Measurements from ENCODE around the gene STX3.
A peak's percentile ranks its signal among the peaks of the same experiment; 100 is the strongest.

STX3 gene

DNA sequence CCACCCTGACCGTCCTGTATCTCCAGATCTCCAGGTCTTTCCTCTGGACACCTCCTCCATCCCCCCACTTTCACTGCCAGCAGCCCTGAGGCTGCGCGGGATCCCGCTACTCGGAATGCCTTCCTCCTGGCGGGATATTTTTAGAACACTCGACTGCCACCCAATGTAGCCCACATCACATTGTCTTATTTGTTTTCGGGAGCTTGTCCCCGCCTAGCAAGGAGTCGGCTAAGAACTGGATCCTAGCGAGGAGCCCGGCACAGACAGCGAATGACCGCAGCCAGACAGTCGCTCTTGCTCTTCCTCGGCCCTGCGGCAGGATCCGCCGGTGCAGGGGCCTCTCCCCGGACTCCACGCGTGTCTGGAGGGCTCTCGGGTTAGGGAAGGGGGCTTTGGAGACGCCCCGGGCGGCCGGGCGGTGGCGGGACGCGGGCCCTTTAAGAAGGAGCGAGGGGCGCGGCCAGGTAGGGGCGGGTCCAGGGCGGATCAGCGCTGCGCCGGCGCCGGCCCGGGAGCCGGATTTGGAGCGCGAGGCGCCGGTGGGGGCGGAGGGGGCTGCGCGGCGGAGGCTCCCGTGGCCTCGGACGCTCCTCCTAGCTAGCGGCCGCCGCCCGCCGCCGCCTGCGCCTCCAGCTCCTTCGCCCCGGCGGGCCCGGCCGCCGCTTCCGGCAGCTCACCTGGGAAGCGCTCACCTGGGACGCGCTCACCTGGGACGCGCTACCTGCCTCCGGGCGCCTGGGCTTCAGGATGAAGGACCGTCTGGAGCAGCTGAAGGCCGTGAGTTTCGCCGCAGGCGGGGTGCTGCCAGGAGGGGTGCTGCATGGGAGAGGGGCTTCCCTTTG lies at the start of gene STX3:
Gene STX3 (plus strand): TSS at position 518 of the 842 bp plus-strand sequence. CDS start 230 bp downstream, at position 748.
- DNase-seq: peak in 37 of 51 donors; percentile 6 to 74 (median 42)

DNA sequence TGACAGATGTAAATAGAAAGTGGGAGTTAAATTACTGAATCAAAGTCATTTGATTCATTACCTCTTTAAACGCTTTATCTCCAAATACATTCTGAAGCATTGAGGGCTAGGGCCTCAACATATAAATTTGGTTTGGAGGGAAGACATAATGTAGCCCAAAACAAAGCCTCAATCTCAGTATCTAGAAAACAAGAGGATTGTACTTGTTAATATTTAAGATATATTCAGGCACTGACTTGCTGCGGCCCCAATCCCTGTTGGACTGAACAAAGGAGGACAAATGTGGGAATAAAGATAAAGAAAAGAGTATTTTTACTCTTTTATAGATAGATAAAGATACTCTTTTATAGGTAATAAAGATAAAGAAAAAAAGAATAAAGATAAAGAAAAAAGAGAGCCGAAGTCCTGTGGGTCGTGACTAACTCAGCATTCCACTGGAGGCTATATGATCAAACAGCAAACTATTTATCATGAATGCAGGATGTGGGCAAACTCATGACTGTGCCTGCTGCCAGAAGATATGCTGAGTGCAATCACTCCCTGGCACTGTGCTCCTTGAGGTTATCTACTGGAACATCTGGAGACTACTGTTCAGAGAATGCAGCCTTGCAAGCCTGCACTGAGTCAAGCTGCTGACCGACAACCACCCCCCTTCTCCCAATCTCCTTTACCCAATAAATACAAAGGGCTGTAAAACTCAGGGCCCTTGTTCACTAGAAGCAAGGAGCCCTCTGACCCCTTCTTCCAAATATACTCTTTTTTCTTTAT lies 48.5 kb upstream of the STX3 start:
- DNase-seq: no peak

DNA sequence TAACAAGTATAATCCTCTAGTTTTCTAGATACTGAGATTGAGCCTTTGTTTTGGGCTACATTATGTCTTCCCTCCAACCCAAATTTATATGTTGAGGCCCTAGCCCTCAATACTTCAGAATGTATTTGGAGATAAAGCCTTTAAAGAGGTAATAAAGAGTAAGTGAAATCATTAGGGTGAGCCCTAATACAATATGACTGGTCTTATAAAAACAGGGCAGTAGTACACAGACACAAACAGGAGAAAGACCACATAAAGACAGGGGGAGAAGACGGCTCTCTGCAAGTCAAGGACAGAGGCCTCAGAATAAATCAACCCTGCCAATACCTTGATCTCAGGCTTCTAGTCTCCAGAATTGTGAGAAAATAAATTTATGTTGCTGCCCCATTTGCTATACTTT lies 47.8 kb upstream of the STX3 start:
- DNase-seq: no peak

DNA sequence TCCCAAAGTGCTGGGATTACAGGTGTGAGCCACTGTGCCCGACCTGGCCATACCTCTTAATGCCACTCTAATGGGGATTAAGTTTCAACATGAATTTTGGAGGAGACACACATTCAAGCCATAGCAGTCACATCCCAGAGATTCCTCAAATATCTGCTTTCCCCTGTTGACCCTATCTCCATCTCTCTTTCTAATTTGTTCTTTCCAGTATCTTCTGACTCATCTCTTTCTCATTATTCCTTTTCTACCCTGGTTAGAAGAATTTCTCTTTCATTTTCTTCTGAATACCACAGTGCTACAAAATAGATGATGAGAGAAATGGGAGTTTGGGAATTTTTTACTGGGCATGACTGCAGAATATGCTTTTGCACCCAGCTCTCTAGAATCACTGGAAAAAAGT lies 46.6 kb upstream of the STX3 start:
- DNase-seq: no peak

DNA sequence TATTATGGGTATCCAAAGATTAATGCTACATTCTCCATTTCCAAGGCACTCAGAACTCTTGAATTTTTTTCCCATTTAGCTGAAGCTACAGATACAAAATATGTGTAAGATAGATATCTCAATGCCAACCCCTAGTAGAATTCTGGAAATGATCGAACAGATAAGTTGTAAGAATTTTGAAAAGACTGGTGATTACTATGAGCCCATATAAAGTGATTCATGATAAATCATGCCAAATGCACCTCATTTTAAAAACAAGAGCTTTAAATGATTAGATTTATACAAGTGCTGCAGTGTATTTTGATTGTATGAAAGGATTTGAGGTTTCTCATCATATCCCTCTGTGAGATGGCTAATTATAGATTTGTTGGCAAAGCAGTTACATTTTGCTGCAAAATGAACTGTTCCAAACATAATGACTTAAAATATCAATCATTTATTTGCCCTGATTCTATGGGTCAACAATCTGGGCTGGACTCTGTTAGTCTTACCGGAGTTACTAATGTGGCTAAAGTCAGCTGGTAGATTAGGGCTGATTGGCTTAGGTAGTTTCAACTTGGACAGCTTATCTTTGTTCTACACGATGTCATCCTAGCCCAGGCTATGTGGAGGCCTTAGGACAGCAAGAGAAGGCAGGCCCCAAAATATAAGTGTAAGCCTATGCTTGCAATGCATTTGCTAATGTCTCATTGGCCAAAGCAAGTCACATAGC lies 44.9 kb upstream of the STX3 start:
- no peak for DNase-seq

DNA sequence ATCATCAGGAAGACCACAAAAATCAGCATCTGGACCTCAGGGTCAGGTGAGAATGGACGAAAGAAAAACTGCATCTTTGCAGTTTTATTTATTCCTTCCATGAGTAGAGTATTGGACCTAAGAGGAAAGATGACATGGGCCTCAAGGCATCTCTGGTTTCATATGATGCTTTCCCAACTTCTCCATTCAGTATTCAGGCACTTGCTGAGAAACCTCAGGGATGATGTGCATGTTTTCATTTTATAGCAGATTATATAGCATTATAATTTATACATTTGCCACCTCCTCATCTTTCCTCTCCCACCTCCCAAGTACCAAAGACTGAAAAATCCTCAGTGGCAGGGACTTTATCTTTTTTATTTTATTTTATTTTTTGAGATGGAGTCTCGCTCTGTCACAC lies 41.4 kb upstream of the STX3 start, which contains the start of gene OR10V1:
Gene OR10V1 (minus strand): TSS at position 101 of the 400 bp plus-strand sequence. CDS start 0 bp downstream, at position 101.
- no peak for DNase-seq

DNA sequence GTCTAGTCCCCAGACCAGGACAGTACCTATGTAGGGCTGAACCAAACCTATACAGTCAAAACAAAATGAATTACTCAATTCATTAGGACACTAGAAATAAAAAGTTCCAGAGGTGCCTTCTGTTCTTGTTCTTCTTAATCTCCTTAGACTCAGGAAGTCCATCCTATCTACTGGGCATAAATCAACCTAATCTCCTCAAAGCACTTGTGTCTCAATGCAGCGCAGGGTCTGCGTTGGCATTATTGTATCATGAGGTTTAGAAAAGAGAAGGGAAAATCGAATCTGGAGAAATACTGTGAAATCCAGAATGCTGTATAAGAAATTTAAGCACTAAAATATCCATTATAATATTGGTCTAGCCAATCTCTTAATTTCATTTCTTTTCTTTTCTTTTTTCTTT lies 39.1 kb upstream of the STX3 start:
- no peak for DNase-seq

DNA sequence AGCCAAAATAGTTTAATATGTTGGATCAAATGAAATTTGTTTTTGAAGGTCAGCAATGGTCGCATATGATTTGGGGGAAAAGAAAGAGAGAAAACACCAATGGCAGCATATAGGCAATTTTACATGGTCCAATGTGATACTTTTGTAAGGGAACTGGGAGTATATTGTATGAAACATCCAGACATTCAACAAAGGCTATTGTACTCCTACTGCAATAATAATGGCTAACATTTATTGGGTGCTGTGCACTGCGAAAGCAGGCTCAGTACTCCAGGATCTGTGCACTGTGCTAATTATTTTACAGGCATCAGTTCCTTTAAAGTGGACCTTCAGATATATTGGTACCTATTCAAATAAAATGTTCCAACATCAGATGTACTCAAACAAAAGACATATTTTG lies 35.6 kb upstream of the STX3 start:
- DNase-seq: peak in 2 of 51 donors; percentile 1

DNA sequence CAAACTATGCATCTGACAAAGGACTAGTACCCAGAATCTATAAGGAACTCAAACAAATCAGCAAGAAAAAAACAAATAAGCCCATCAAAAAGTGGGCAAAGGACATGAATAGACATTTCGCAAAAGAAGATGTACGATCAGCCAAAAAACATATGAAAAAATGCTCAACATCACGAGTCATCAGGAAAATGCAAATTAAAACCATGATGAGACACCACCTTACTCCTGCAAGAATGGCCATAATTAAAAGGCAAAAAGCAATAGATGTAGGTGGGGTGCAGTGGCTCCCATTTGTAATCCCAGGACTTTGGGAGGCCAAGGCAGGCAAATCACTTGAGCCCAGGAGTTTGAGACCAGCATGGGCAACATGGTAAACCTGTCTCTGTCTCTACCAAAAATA lies 31.1 kb upstream of the STX3 start:
- DNase-seq: no peak

DNA sequence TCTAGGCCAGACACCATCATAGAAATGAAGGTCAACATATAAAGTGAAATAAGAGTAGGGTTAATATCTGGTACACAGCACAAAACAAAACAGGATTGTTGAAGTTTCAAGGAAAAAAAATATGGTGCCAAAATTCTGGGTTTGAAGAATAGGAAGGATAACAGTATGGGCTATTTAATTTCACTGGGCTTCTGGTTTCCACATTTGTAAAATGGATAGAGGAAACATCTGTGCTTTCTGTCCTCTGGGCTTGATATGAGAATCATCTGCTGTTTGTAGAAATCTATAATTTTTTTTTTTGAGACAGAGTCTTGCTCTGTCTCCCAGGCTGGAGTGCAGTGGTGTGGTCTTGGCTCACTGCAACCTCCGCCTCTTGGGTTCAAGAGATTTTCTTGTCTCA lies 27.8 kb upstream of the STX3 start:
- no peak for DNase-seq

DNA sequence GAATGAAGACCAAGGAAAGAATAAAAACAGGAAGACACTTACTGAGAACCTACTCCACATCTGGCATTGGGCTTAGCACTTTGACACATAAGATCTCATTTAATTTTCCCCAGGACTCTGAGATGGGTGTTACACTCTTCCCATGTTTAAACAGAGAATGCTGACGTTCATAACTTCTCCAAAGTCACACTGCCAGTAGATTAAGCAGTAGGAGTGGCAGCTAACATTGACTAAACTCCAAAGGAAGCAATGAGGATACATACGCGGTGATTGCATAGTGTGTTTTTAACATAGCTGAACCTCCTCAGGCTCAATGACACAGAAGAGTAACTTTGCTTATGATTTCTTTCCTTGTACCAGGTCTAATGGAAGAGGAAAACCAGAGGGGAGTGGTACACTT lies 27.0 kb upstream of the STX3 start:
- DNase-seq: no peak

DNA sequence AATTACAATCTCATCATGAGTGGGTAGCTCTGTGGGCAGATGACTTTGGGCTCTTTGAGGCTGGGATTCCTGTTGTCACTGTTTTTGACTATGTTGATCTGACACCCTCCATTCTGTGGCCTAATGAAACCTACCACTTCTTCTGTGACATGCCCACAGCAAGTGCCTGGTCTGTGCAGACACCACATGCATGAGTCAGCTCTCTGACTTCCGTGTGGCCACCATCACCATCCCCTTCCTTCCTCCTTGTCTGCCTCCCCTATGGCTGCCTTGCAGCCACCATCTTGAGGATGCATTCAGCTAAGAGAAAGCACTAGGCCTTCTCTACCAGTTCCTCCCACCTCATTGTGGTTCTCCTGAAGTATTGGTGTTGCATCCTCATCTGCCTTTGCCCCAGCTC lies 26.3 kb upstream of the STX3 start:
- DNase-seq: no peak

DNA sequence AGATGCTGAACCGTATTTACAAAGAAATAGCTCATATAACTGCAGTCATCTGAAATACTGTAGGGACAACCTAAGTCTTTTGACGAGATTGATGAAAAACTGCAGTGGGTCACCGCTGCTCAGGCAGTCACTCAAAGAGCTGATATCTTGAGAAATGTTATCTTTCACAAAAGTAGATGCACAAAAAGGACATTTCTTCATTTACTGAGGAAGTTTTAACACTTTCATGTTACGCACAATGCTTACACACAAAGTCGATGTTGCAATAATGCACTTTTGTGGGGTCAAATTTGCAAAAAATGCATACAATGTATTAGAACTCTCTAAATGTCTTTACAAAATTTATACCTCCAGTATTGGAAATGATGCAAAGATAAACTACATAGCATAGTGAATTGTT lies 25.3 kb upstream of the STX3 start:
- no peak for DNase-seq

DNA sequence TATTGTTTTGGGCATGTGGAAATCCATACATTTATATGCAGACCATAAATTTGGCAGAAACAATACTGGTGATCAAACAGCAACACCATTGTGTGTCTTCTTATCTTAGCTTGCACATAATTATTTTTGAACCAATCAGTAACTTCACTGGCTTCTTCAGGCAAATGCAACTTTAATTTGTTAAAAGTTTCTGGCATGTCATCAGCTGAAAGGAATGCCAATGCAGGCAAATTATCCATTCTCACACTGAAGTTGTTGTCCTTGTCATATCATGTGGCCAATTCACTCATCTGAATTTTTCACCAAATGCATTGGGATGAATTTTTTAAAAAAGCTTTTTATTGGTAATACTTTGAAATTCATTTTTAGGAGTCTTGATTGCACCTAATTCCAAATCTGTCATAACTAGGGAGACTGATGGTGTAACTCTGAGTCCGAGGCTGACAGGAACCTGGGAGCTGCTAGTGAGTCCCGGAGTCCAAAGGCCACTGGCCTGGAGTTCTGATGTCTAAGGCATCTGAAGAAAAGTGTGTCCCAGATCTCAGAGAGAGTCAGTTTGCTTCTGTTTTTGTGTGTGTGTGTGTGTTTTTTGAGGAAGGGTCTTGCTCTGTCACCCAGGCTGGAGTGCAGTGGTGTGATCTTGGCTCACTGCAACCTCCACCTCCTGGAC lies 24.1 kb upstream of the STX3 start:
- DNase-seq: no peak

DNA sequence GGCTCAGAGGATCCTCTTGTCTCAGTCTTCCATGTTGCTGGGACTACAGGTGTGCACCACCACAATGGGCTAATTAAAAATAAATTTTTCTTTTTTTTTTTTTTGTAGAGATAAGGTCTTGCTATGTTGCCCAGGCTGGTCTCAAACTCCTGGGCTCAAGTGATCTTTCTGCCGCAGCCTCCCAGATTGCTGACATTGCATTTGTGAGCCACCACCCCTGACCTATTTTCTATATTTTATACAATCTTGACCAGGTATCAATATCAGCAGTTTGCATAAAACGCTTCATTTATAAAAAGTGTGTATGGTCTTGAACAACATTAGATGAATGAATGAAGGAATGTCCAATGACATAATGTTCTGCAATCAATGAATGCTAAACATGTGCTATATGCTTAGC lies 9.1 kb upstream of the STX3 start:
- DNase-seq: no peak

DNA sequence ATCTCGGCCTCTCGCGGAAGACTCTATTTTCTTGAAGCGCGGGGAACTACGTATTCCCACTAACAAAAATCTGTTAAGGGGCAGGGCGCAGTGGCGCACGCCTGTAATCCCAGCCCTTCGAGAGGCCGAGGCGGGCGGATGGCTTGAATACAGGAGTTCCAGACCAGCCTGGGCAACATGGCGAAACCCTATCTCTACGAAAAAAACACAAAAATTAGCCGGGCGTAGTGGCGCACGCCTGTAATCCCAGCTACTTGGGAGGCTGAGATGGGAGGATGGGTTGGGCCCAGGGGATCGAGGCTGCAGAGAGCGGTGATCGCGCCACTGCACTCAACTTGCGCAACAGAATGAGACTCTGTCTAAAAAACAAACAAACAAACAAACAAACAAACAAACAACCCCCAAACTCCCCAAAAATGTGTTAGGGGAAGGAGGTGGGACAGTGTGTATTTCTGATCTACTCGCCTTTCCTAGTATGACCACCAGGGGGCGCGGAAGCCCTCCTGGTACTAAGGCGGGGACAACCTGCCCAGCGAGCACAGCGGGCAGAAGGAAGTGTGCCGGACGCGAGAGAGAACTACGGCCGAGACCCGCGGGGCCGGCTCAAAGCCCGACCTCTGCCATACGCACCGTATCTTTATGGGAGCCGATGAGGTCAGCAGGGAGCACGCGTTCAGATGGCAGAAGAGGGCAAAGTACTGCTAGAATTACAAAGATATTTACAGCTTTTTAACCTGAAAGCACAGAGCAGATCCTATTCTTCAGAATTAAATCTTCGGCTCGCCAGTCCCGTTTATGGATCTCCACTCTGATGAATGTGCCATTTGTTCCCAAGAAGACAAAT lies 1.3 kb upstream of the STX3 start:
- peak; percentile 21 to 89 (median 67) for DNase-seq

DNA sequence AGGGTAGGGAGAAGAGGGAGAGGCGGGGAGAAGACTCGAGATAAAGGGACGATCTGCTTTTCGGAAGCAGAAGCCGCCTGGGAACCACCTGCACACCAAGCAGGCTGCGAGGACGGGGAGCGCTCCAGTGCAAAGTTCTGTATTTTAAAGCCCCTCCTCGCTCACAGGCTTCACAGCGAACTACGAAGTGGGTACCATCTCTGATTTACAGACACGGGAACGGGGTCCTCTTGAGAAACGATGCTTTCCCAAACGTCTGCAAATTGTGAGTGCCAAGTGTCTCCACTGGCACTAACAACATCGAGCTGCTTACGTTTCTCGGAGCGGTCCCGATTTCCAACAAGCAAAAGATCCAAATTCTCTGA lies 700 bp upstream of the STX3 start:
- peak in 7 of 51 donors; percentile 13 to 73 (median 30) for DNase-seq

DNA sequence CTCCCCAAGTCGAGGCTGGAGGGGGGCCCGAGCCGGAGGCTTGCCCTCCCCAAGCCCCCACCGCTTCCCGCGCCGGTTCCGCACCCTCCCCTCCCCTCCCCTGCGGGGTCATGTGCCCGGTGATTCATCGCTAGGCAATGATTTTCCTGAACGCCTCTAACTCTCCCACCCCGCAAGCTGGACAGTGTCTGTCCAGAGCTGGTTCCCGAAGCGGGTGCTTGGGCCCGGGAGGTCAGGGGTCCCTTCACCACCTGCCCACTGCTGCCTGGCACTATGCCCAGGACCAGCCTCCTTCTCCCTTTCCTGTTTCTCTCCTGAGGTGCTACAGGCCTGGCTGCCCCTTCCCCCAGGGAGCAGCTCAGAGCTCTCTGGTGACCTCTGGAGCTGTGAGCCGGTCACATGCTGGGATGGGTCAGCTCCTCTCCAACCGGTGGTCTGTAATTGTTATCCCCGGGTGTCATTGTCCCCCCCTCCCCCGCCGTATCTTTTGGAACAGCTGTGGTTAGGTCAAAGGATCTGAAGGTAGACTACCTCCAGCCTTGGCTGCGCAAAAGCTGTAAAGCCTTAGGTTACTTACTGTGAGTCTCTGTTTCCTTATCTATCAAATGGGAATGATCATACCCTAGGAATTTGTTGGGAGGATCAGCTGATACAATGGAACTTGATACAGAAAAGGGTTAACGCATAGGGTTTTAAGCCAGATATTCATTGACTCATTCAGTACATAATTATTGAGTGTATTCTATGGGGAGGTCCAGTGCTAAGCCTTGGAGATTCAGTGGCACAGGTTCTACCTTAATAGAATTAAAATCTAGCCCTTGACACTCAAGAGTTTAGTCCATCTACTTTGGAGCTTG lies 753 bp downstream of the STX3 start:
- DNase-seq: peak in 45 of 51 donors; percentile 15 to 79 (median 48)

DNA sequence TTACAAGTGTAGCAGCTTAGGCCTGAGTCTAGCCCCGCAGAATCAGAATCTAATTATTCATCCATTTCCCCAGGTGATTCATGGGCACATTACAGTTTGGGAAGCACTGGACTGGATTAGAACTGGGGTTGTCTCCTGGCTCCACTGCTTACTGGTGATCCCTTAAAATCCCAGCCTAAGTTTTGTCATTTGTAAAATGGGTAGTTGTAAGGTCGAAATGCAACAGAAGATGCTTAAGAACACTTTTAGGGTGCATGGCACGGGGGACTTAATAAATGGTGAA lies 1.3 kb downstream of the STX3 start:
- no peak for DNase-seq

DNA sequence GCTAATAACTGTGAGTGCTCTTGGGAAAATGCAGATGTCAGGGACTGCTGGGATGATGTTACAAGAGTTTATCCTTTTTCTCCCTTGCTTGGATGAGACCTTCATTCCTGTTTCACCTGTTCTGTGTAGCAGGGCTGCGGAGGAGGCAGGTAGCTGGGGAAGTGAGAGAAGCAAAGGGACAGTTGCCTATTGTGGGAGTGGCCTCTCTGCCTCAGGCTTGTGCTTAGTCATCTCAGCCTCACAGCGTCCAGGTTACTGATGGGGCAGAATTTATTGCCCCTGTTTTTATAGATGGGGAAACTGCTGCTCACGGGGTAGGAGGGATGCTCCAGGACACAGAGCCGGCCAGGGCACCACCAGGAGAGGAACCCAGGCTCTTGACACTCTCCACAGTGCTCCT lies 1.7 kb downstream of the STX3 start:
- no peak for DNase-seq

Data from hypothalamus (tissue), 51 donors.